ENCODE results near the gene ATOH1.

GRCh38 chr4:93788712-93789111, 39.8 kb upstream of the ATOH1 start:
- TF ChIP-seq POLR2A (IDR thresholded peaks at IDR 0.05) (no peak), POLR2AphosphoS5 (IDR thresholded peaks at IDR 0.05) (no peak), EP300 (IDR thresholded peaks at IDR 0.05) (no peak)
- TF ChIP-seq, protein P1, sequence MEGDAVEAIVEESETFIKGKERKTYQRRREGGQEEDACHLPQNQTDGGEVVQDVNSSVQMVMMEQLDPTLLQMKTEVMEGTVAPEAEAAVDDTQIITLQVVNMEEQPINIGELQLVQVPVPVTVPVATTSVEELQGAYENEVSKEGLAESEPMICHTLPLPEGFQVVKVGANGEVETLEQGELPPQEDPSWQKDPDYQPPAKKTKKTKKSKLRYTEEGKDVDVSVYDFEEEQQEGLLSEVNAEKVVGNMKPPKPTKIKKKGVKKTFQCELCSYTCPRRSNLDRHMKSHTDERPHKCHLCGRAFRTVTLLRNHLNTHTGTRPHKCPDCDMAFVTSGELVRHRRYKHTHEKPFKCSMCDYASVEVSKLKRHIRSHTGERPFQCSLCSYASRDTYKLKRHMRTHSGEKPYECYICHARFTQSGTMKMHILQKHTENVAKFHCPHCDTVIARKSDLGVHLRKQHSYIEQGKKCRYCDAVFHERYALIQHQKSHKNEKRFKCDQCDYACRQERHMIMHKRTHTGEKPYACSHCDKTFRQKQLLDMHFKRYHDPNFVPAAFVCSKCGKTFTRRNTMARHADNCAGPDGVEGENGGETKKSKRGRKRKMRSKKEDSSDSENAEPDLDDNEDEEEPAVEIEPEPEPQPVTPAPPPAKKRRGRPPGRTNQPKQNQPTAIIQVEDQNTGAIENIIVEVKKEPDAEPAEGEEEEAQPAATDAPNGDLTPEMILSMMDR (IDR thresholded peaks at IDR 0.05) = no peak
